Cardiac muscle cell (in vitro differentiated cells and primary cell): ENCODE measurements around the gene PAX6. TPM values are rescaled to one million over a fixed set of nuclear protein-coding genes. Genes with fewer than 3 reads are reported as not detected.

ENCODE experiments used
- DNase-seq, 2 donors: peaks; one replicate each; pipeline versions ENCODE4 v3.0.0 to v3.0.0-alpha.2; 2010 to 2017; ENCODE audit warnings: low read depth in 1 of 2, low spot score in 1 of 2
- H3K27ac ChIP-seq: fragments of 200-600 bp; sonication (generic); 2 replicates; pipeline ENCODE4 v1.5.1; 2016
- H3K27me3 ChIP-seq: fragments of 200-600 bp; sonication (generic); 2 replicates; pipeline ENCODE4 v1.6.0; 2016; ENCODE audit warnings: control low read depth
- H3K36me3 ChIP-seq: fragments of 200-600 bp; sonication (generic); 2 replicates; pipeline ENCODE4 v1.5.1; 2016; ENCODE audit warnings: control low read depth
- H3K4me1 ChIP-seq: fragments of 200-600 bp; sonication (generic); 2 replicates; pipeline ENCODE4 v1.8.1; 2017; ENCODE audit warnings: low read depth, mild to moderate bottlenecking, mixed run types
- H3K4me3 ChIP-seq: fragments of 200-600 bp; sonication (generic); 2 replicates; pipeline ENCODE4 v1.5.1; 2016; ENCODE audit warnings: mild to moderate bottlenecking
- H3K9me3 ChIP-seq: fragments of 200-600 bp; sonication (generic); 2 replicates; pipeline ENCODE4 v1.5.1; 2017; ENCODE audit warnings: low read depth, mild to moderate bottlenecking, control low read depth
- CTCF ChIP-seq: IDR thresholded peaks from 2 replicates; pipeline ENCODE4 v1.5.1; 2012; ENCODE audit warnings: low read depth, mild to moderate bottlenecking, low read length
- polyA plus RNA-seq: library from polyadenylated mRNA; unstranded; fragments of >200 nt; fragmentation: Nextera tagmentation; extraction: Ambion mirVana; gene quantifications from 2 replicates; pipeline ENCODE4 v1.2.1, GENCODE V29; 2016
- total RNA-seq: library from RNA; depleted of rRNA; stranded (reverse); fragments of >200 nt; gene quantifications from 2 replicates; pipeline ENCODE4 v1.2.3, GENCODE V29; 2016

PAX6 gene
- total and polyA plus RNA-seq, 2 experiments from 2014 or later, result 0.56 to 1.1 TPM

GRCh38 chr11:31805629-31806185 is 5.4 kb downstream of the PAX6 start:
- no peak for DNase-seq
- Histone ChIP-seq H3K4me1 (peaks cover 2% of the 10 kb centered on the region), H3K9me3 (no peaks in the 10 kb centered on the region), H3K36me3 (no peaks in the 10 kb centered on the region), H3K4me3 (no peak overlapping the region), H3K27me3 (peaks cover 100% of the 10 kb centered on the region), H3K27ac (no peak overlapping the region)
- TF ChIP-seq CTCF, result no peak

- TF ChIP-seq CTCF, result no peak
- no peak for DNase-seq
- Histone ChIP-seq H3K4me3 (no peak overlapping the region), H3K36me3 (no peaks in the 10 kb centered on the region), H3K4me1 (no peaks in the 10 kb centered on the region), H3K27me3 (peaks cover 100% of the 10 kb centered on the region), H3K9me3 (no peaks in the 10 kb centered on the region), H3K27ac (no peak overlapping the region)
Measured at GRCh38 chr11:31805037-31805628, 6.0 kb downstream of the PAX6 start.

GRCh38 chr11:31804312-31805036 is 6.6 kb downstream of the PAX6 start:
- Histone ChIP-seq H3K4me3 (no peak overlapping the region), H3K27me3 (peaks cover 100% of the 10 kb centered on the region), H3K27ac (no peak overlapping the region), H3K9me3 (no peaks in the 10 kb centered on the region), H3K36me3 (no peaks in the 10 kb centered on the region), H3K4me1 (no peaks in the 10 kb centered on the region)
- no peak for TF ChIP-seq CTCF
- DNase-seq, result no peak

GRCh38 chr11:31803813-31804311 is 7.3 kb downstream of the PAX6 start:
- no peak overlapping the region for H3K4me3 ChIP-seq
- no peaks in the 10 kb centered on the region for H3K9me3 ChIP-seq
- no peaks in the 10 kb centered on the region for H3K4me1 ChIP-seq
- H3K36me3 ChIP-seq, result no peaks in the 10 kb centered on the region
- H3K27ac ChIP-seq, result no peak overlapping the region
- no peak for DNase-seq
- peaks cover 100% of the 10 kb centered on the region for H3K27me3 ChIP-seq
- TF ChIP-seq CTCF, result no peak

- Histone ChIP-seq H3K4me3 (no peak overlapping the region), H3K4me1 (no peaks in the 10 kb centered on the region), H3K36me3 (no peaks in the 10 kb centered on the region), H3K9me3 (no peaks in the 10 kb centered on the region), H3K27me3 (peaks cover 100% of the 10 kb centered on the region), H3K27ac (no peak overlapping the region)
- TF ChIP-seq CTCF, result no peak
- DNase-seq, result no peak
Measured at GRCh38 chr11:31802990-31803812, 7.9 kb downstream of the PAX6 start.
